ENCODE results near the gene SNED1. TPM values are rescaled to one million over a fixed set of nuclear protein-coding genes. Genes with fewer than 3 reads are reported as not detected.

The SNED1 gene
- total RNA-seq, 1 donor from 2014 or later, result 2.8 TPM

GRCh38 chr2:241069821-241070281 lies 71.4 kb downstream of the SNED1 start:
- Mint-ChIP-seq H3K36me3 (ENCODE audit: unreplicated experiment) (no peaks in the 10 kb centered on the region), H3K27me3 (ENCODE audit: unreplicated experiment) (peaks cover 15% of the 10 kb centered on the region), H3K9me3 (ENCODE audit: unreplicated experiment) (peaks cover 5% of the 10 kb centered on the region), H3K4me1 (ENCODE audit: low read depth, unreplicated experiment) (peaks cover 4% of the 10 kb centered on the region), H3K4me3 (ENCODE audit: unreplicated experiment) (no peak overlapping the region), H3K27ac (ENCODE audit: unreplicated experiment) (no peak overlapping the region)
- TF ChIP-seq CTCF (IDR thresholded peaks at IDR 0.05; ENCODE audit: partially characterized antibody, unreplicated experiment), result no peak
- DNase-seq, result no peak

GRCh38 chr2:241070361-241070760 lies 71.9 kb downstream of the SNED1 start:
- H3K4me3 Mint-ChIP-seq (ENCODE audit: unreplicated experiment), result no peak overlapping the region
- H3K36me3 Mint-ChIP-seq (ENCODE audit: unreplicated experiment), result no peaks in the 10 kb centered on the region
- H3K4me1 Mint-ChIP-seq (ENCODE audit: low read depth, unreplicated experiment), result peaks cover 4% of the 10 kb centered on the region
- H3K27ac Mint-ChIP-seq (ENCODE audit: unreplicated experiment), result no peak overlapping the region
- peaks cover 5% of the 10 kb centered on the region for H3K9me3 Mint-ChIP-seq (ENCODE audit: unreplicated experiment)
- peaks cover 15% of the 10 kb centered on the region for H3K27me3 Mint-ChIP-seq (ENCODE audit: unreplicated experiment)
- DNase-seq, result no peak
- TF ChIP-seq CTCF (IDR thresholded peaks at IDR 0.05; ENCODE audit: partially characterized antibody, unreplicated experiment), result no peak

- no peak for DNase-seq
- H3K27ac Mint-ChIP-seq (ENCODE audit: unreplicated experiment), result peak overlapping the region; percentile 33
- H3K4me3 Mint-ChIP-seq (ENCODE audit: unreplicated experiment), result no peak overlapping the region
- H3K9me3 Mint-ChIP-seq (ENCODE audit: unreplicated experiment), result peaks cover 5% of the 10 kb centered on the region
- H3K36me3 Mint-ChIP-seq (ENCODE audit: unreplicated experiment), result no peaks in the 10 kb centered on the region
- TF ChIP-seq CTCF (IDR thresholded peaks at IDR 0.05; ENCODE audit: partially characterized antibody, unreplicated experiment), result no peak
- H3K27me3 Mint-ChIP-seq (ENCODE audit: unreplicated experiment), result peaks cover 16% of the 10 kb centered on the region
- H3K4me1 Mint-ChIP-seq (ENCODE audit: low read depth, unreplicated experiment), result peaks cover 4% of the 10 kb centered on the region
Observed at GRCh38 chr2:241070811-241071676, 72.6 kb downstream of the SNED1 start.

- H3K36me3 Mint-ChIP-seq (ENCODE audit: unreplicated experiment), result no peaks in the 10 kb centered on the region
- peaks cover 4% of the 10 kb centered on the region for H3K4me1 Mint-ChIP-seq (ENCODE audit: low read depth, unreplicated experiment)
- H3K27ac Mint-ChIP-seq (ENCODE audit: unreplicated experiment), result no peak overlapping the region
- H3K27me3 Mint-ChIP-seq (ENCODE audit: unreplicated experiment), result peaks cover 16% of the 10 kb centered on the region
- no peak overlapping the region for H3K4me3 Mint-ChIP-seq (ENCODE audit: unreplicated experiment)
- no peak for DNase-seq
- TF ChIP-seq CTCF (IDR thresholded peaks at IDR 0.05; ENCODE audit: partially characterized antibody, unreplicated experiment), result no peak
- peaks cover 3% of the 10 kb centered on the region for H3K9me3 Mint-ChIP-seq (ENCODE audit: unreplicated experiment)
Observed at GRCh38 chr2:241071677-241072111, 73.3 kb downstream of the SNED1 start.

- H3K27ac Mint-ChIP-seq (ENCODE audit: unreplicated experiment), result no peak overlapping the region
- H3K4me1 Mint-ChIP-seq (ENCODE audit: low read depth, unreplicated experiment), result peaks cover 4% of the 10 kb centered on the region
- no peak overlapping the region for H3K4me3 Mint-ChIP-seq (ENCODE audit: unreplicated experiment)
- TF ChIP-seq CTCF (IDR thresholded peaks at IDR 0.05; ENCODE audit: partially characterized antibody, unreplicated experiment), result no peak
- peaks cover 3% of the 10 kb centered on the region for H3K9me3 Mint-ChIP-seq (ENCODE audit: unreplicated experiment)
- H3K27me3 Mint-ChIP-seq (ENCODE audit: unreplicated experiment), result peaks cover 16% of the 10 kb centered on the region
- DNase-seq, result no peak
- no peaks in the 10 kb centered on the region for H3K36me3 Mint-ChIP-seq (ENCODE audit: unreplicated experiment)
Observed at GRCh38 chr2:241072151-241072550, 73.7 kb downstream of the SNED1 start.

Measured in glutamatergic neuron (in vitro differentiated cells).